Measurements from ENCODE around the gene AGTPBP1.
"Not testable (repeated sequence)": the region's sequence is repeated elsewhere in the genome, so short reads cannot be mapped to it uniquely, and the experiment has no call there.

The AGTPBP1 gene

GRCh38 chr9:85719411-85719810, 22.3 kb downstream of the AGTPBP1 start:
- DNase-seq, result not testable (repeated sequence)

- DNase-seq, result not testable (repeated sequence)
Observed at GRCh38 chr9:85717818-85718217, 23.9 kb downstream of the AGTPBP1 start.

GRCh38 chr9:85717220-85717619, 24.5 kb downstream of the AGTPBP1 start:
- DNase-seq, result no peak

GRCh38 chr9:85716031-85716877, 25.5 kb downstream of the AGTPBP1 start:
- peak; percentile 18 for DNase-seq

GRCh38 chr9:85715587-85715986, 26.2 kb downstream of the AGTPBP1 start:
- peak; percentile 7 for DNase-seq

- DNase-seq, result no peak
Observed at GRCh38 chr9:85713897-85714296, 27.9 kb downstream of the AGTPBP1 start.

DNA sequence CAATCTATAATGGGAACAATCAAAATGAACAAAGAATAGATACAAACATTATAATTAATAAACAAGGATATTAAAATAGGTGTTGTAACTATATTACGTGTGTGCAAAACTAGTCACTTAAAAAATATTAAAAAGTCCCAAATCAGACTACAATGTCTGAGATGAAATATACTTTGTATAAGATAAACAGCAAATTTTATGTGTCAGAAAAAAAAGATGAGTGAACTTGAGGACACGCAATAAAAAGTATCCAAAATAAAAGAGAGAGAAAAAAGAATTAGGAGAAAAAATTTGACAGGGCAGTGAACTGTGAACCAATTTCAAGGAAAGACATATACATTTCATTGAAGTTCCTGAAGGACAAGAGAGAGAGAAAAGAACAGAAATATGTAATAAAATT, 37.0 kb downstream of the AGTPBP1 start:
- DNase-seq, result no peak

DNA sequence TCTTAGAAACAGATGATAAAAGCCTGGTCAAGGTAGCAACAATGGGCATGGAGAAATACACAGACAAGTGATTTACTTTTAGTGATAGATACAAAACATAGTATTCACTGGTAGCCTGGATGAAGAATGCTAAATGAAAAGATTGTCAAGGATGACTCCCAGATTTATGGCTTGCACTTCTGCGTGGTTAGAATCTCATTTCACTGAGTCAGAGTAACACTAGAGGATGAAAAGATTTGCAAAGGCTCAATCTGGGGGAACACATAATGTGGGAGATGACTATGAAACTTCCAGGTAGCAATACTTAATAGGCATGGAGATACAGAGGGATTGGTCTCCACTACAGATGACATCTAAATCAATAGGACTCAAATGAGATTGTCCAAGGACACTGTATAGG, 38.4 kb downstream of the AGTPBP1 start:
- DNase-seq, result no peak

- DNase-seq, result no peak
Observed at GRCh38 chr9:85702726-85703289, 38.9 kb downstream of the AGTPBP1 start.

- no peak for DNase-seq
Observed at GRCh38 chr9:85702191-85702590, 39.6 kb downstream of the AGTPBP1 start.

DNA sequence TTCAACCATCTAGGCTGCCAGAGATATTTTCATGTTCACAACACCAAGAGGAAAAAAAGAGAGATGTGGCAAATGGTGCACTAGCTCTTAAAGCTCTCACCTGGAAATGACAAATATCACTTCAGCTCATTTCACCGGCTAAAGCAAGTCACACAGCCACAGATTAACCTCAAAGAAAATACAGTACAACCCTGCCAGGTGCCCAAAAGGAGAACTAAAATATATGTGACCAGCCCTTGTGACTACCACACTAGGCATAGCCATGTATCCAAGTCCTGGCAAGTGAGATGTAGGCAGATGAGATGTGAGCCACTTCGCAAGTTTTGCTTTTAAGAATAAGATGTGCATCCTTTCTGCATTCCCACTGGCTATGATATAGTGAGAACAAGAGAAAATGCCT, 41.4 kb downstream of the AGTPBP1 start:
- no peak for DNase-seq

GRCh38 chr9:85688361-85688760, 53.4 kb downstream of the AGTPBP1 start:
- DNase-seq, result no peak

- no peak for DNase-seq
Observed at GRCh38 chr9:85685081-85685480, 56.7 kb downstream of the AGTPBP1 start.

- DNase-seq, result no peak
Observed at GRCh38 chr9:85676790-85677189, 65.0 kb downstream of the AGTPBP1 start.

- no peak for DNase-seq
Observed at GRCh38 chr9:85667374-85667773, 74.4 kb downstream of the AGTPBP1 start.

DNA sequence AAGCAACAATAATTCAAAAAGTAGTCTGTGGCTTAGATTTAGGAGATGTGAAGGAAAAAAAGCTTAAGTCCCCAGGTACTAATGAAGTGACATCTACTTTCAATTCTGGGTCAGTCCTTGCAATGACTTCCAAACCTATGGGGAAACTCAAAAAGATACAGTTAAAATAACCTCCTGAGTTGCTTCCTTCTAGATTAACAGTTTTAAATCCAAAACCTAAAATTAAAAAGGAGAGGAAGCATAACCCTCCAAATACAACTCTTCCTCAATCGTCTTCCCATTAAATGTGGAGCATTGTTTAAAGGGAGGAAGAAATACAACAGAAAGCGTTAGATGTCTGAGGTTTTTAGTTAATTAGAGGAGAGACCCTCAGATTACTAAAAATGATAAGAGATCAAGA, 75.7 kb downstream of the AGTPBP1 start:
- DNase-seq, result no peak

- no peak for DNase-seq
Observed at GRCh38 chr9:85662573-85662972, 79.2 kb downstream of the AGTPBP1 start.

GRCh38 chr9:85658716-85659115, 83.0 kb downstream of the AGTPBP1 start:
- no peak for DNase-seq

GRCh38 chr9:85653153-85653552, 88.6 kb downstream of the AGTPBP1 start:
- no peak for DNase-seq

DNA sequence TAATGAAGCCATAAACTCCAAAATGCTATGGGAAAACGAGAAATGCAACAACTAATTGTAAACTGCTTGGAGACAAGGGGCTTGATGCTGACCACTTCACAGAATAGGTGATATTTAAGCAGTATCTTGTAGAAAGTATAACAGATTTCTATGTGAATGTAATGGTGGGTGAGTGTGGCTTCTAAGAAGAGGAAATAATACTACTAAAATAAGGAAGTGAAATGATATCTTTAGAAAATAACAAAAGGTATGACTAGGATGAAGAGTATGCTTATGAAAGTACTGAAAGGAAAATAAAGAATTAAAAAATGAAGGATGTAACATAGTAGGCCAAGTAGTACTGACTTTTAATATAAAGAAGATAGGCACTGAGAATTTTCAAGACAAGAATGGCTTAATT, 94.2 kb downstream of the AGTPBP1 start:
- no peak for DNase-seq

DNA sequence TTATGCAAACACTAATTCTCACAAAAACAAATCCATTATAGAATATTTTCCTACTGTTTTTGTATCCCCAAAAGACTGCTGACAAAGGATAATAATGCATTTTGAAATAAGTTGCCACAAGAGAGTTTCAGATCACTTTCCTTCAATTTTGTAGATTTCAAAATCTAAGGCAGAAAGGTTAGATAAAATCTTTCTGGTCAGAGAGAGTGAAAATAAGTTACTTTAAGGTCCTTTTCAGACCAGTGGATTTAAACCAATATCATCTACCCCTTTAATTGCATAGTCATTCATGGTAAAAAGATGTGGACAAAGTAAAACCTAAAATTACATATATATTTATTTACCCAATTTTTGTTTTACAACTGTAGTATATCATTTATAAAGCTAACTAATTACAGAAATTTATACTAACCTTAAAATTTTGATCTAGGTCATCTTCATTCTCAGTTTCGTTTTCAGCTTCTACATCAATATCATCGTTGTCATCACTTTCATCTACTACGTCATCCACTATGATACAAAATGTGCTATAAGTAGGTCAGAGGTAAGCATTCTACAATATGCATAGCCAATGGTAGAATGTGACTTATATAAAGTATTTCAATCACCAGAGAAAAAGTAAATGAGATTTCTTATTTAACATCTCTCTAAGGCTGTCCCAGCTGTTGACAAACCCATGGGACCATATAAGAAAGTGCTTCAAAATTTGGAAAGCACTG, 95.7 kb downstream of the AGTPBP1 start:
- peak; percentile 3 for DNase-seq

GRCh38 chr9:85640425-85640824, 101.3 kb downstream of the AGTPBP1 start:
- no peak for DNase-seq

DNA sequence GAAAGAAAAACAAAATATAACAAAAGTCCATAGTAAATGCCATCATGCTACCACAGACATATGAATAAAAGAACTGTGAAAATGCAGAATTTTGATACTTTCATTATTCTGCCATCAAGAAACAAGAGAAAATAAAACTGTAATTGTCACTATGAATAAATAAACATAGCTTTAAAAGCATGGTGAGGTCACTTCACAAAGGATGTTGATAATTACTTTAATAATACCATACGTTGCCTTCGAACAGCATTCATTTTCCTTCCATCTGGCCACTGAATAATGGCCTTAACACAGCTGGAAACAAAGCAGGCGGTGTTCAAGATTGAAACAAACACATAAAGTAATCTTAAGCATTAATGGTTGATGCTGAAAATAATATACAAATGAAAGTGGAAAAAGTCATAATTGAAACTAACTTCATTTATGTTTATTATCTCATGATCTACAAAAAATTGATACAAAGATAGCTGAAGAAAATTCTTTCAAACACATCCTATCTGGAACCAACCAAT, 102.0 kb downstream of the AGTPBP1 start:
- no peak for DNase-seq

DNA sequence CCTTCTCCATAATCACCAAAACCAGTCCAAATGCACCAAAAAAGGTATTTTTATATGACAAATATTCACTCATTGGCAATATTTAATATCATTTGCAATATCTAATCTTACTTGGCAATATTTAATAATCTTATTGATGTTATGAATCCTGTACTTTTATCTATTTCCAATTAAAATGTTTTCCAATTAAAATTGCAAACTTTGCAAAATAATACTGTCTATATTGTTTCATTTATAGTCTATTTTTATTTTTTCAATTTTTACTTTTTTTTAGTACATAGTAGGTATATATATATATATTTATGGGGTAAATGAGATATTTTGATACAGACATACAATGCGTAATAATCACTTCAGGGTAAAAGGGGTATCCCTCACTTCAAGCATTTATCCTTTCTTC, 109.9 kb downstream of the AGTPBP1 start:
- no peak for DNase-seq

All from activated CD4-positive, alpha-beta T cell treated with anti-CD3 and anti-CD28 coated beads, Interleukin-2, Interleukin-6, amounts not matched to agents 100 ng/mL and 50 ng/mL, durations not matched to agents 16 hours and 8 hours (primary cell).